HFF-Myc (cell line): Measurements from ENCODE around the gene CBLN3.

Experiments used
- DNase-seq: peaks from one replicate; pipeline ENCODE4 v3.0.0-alpha.2; 2011; ENCODE audit warnings: low read depth; ENCODE audit errors: extremely low read depth
- H3K4me3 ChIP-seq: replicated peaks from 2 replicates; pipeline ENCODE4 v1.5.1; 2011; ENCODE audit warnings: low read depth, mild to moderate bottlenecking, control low read depth, low read length
- CTCF ChIP-seq: IDR thresholded peaks from 2 replicates; pipeline ENCODE4 v1.5.1; 2012; ENCODE audit warnings: mild to moderate bottlenecking, low read depth, low read length, control low read depth; ENCODE audit errors: missing control alignments

Gene CBLN3

DNA sequence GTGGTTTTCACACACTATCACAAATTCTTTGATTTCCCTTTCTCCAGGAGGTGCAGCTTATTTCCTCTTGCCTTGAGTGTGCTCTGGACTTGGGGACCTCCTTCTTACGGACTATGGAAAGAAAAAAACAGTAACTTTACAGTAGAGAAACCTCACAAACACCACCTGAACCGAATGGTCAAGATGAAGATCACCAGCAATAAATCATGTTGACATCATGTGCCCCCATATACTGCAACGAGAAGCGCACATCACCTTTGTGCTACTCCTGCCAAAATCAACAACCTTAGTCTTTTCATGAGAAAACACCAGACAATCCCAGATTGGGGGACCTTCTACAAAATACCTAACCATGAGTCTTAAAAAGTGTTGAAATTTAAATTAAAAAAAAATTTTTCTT is 43.9 kb downstream of the CBLN3 start:
- no peak overlapping the region for H3K4me3 ChIP-seq
- no peak for TF ChIP-seq CTCF
- DNase-seq: no peak

DNA sequence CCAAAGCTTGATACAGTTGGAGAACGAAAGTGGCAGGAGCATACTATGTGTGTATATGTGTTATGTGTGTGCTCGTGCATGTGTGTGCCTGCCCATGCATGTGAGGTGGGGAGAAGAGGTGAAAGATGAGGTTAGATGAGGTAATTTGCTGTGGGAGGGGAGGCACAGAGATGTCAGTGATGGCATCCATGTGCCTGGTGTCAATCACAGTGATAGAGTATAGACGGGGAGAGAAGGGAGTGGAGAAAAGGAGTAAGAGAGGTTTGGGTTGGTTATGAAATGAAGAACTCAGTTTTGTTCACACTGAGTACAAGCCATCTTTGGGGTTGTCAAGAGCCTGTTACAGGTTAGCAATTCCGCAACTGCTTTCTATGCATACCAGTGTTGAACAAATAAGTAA is 45.3 kb downstream of the CBLN3 start:
- H3K4me3 ChIP-seq: no peak overlapping the region
- DNase-seq: no peak
- no peak for TF ChIP-seq CTCF

DNA sequence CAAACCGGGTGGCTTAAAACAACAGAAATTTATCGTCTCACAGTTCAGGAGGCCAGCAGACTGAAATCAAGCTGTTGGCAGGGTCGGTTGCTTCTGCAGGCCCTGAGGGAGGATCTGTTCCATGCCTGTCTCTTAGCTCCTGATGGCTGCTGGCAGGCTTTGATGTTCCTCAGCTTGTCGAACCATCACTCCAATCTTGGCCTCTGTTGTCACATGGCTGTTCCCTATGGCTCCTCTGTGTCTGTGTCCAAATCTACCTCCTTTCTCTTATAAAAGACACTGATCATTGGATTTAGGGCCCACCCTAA is 47.5 kb downstream of the CBLN3 start:
- H3K4me3 ChIP-seq: no peak overlapping the region
- no peak for DNase-seq
- no peak for TF ChIP-seq CTCF

DNA sequence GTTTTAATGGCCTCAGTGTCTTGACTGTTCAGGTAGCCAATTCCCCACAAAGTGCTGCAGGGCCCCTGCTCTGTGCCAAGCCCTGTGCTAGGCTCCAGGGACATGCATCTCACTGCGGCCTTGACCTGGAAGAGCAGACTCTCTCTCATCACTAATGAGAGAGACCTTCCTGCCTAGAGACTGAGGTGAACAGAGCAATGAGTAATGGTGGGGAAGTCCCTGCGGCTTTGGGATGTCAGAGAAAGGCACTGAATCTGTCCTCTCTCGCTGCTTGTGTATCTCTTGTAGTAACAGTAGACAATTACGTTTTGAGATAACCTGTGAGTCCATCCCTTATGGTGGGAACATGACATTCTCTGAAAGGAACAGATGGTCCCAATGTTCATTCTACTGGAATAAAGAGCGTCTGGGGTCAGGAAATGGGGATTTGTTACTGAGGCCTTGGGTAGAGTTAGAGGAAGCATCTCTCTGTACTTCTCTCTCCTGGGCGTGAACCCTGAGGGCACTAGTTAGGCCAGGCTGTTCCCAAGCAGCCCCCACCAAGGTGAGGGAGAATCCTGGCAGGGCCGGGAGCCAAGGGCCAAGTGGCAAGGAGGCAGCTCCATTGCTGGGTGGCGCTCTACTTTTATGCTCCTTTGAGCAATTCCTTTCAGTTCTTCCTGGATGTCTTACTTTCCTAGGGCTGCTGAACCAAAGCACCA is 48.0 kb downstream of the CBLN3 start:
- no peak overlapping the region for H3K4me3 ChIP-seq
- TF ChIP-seq CTCF: no peak
- DNase-seq: no peak

DNA sequence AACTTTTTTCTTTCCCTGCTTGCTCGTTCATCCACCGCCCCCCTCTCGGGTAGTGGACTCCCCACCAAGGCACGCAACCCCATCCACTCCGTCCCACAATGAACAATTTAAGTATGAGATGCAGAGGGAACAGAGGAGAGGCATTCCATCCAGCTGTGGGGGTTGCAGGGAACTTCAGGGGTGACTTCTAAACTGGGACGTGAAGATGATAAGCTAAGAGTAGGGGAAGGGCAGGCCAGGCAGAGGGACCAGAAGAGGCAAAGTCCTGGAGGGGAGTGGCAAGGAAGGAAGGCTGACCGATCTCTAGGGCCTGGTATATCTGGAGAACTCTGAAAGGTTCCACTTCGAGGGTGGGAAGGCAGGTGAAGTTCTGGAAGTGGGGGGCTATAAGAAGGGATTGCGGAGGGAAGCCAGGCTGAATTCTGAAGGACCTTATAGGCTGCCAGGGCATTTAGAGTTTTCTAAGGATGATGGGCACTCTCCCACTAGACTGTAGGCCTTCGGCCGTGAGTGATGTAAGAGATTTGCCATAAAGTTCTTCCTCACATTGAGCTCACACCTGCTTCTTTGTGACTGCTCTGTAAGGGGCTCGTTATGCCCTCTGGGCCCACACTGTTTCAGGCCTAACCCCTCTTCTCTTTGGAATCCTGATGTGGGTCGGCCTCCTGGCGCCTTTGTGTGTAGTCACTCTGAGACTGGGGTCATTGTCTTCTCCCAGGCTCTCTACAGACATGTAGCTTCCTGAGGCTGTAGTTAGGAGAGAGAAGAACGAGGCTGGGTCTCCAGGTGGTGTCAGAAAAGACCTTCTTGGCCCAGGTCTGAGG is 49.3 kb downstream of the CBLN3 start:
- DNase-seq: no peak
- H3K4me3 ChIP-seq: no peak overlapping the region
- TF ChIP-seq CTCF: no peak

- no peak overlapping the region for H3K4me3 ChIP-seq
- TF ChIP-seq CTCF: no peak
- no peak for DNase-seq
These were observed 50.2 kb downstream of the CBLN3 start for GRCh38 chr14:24378981-24379906.
